Neural cell (in vitro differentiated cells): ENCODE data around the gene PC.

ENCODE experiments used
- CTCF ChIP-seq: fragments of 450-650 bp; IDR thresholded peaks from 2 replicates; pipeline ENCODE4 v1.5.1; 2014; ENCODE audit warnings: antibody characterized with exemption, mild to moderate bottlenecking, moderate library complexity; ENCODE audit not compliant: poor library complexity, severe bottlenecking
- EP300 ChIP-seq: fragments of 450-650 bp; conservative IDR thresholded peaks from 2 replicates; pipeline ENCODE4 v1.6.1; 2014; ENCODE audit warnings: antibody characterized with exemption, mild to moderate bottlenecking, moderate library complexity; ENCODE audit not compliant: poor library complexity, severe bottlenecking
- EZH2 ChIP-seq: fragments of 200-600, 300-800 bp; shearing (Covaris generic), sonication (generic); IDR thresholded peaks from 2 replicates; pipeline ENCODE4 v1.6.1; 2014; ENCODE audit warnings: antibody characterized with exemption, low read length, borderline replicate concordance, mild to moderate bottlenecking; ENCODE audit not compliant: insufficient read depth, poor library complexity, severe bottlenecking
- MXI1 ChIP-seq: fragments of 450-650 bp; conservative IDR thresholded peaks from 2 replicates; pipeline ENCODE4 v1.6.1; 2014; ENCODE audit warnings: antibody characterized with exemption, mild to moderate bottlenecking; ENCODE audit not compliant: poor library complexity, severe bottlenecking
- POLR2AphosphoS5 ChIP-seq: IDR thresholded peaks from 2 replicates; pipeline ENCODE4 v1.6.1; 2012
- RAD21 ChIP-seq: fragments of 450-650 bp; conservative IDR thresholded peaks from 2 replicates; pipeline ENCODE4 v1.6.1; 2014; ENCODE audit warnings: antibody characterized with exemption, mild to moderate bottlenecking, moderate library complexity
- REST ChIP-seq: IDR thresholded peaks from 2 replicates; pipeline ENCODE4 v1.6.1; 2012; ENCODE audit warnings: borderline replicate concordance
- SMC3 ChIP-seq: fragments of 450-650 bp; conservative IDR thresholded peaks from 2 replicates; pipeline ENCODE4 v1.6.1; 2014; ENCODE audit warnings: antibody characterized with exemption, mild to moderate bottlenecking, moderate library complexity; ENCODE audit not compliant: poor library complexity
- TAF1 ChIP-seq: IDR thresholded peaks from 2 replicates; pipeline ENCODE4 v1.6.1; 2012; ENCODE audit warnings: low read depth

GRCh38 chr11:66859686-66860448, 98.3 kb downstream of the PC start:
- TF ChIP-seq CTCF (no peak), MXI1 (no peak), RAD21 (no peak), REST (no peak), EZH2 (no peak), TAF1 (no peak), POLR2AphosphoS5 (no peak), EP300 (no peak), SMC3 (no peak)
